Measurements from ENCODE around the gene CDK7.
"Not testable (repeated sequence)": the region's sequence is repeated elsewhere in the genome, so short reads cannot be mapped to it uniquely, and the experiment has no call there.

The CDK7 gene

DNA sequence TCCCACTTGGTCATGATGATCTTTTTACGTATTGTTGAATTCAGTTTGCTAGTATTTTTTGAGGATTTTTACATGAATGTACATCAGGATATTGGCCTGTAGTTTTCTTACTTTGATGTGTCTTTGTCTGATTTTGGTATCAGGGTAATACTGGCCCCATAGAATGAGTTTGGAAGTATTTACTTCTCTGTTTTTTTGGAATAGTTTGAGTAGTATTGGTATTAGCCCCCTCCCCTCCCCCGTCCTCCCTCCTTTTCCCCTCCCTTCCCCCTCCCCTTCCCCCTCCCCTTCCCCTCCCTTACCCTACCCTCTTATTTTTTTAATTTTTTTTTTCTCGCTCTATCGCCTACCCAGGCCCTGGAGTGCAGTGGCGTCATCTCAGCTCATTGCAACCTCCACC, 10.3 kb downstream of the CDK7 start:
- TF ChIP-seq, protein P1, sequence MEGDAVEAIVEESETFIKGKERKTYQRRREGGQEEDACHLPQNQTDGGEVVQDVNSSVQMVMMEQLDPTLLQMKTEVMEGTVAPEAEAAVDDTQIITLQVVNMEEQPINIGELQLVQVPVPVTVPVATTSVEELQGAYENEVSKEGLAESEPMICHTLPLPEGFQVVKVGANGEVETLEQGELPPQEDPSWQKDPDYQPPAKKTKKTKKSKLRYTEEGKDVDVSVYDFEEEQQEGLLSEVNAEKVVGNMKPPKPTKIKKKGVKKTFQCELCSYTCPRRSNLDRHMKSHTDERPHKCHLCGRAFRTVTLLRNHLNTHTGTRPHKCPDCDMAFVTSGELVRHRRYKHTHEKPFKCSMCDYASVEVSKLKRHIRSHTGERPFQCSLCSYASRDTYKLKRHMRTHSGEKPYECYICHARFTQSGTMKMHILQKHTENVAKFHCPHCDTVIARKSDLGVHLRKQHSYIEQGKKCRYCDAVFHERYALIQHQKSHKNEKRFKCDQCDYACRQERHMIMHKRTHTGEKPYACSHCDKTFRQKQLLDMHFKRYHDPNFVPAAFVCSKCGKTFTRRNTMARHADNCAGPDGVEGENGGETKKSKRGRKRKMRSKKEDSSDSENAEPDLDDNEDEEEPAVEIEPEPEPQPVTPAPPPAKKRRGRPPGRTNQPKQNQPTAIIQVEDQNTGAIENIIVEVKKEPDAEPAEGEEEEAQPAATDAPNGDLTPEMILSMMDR (IDR thresholded peaks at IDR 0.05; ENCODE audit: unreplicated experiment in 3 of 3), result no peak
- H3K27ac Mint-ChIP-seq, result no peak overlapping the region
- no peak overlapping the region for H3K4me3 Mint-ChIP-seq
- H3K36me3 Mint-ChIP-seq (ENCODE audit: low read depth), result peaks cover 85% of the 10 kb centered on the region
- no peaks in the 10 kb centered on the region for H3K4me1 Mint-ChIP-seq
- peaks cover 47% of the 10 kb centered on the region for H3K9me3 Mint-ChIP-seq
- no peaks in the 10 kb centered on the region for H3K27me3 Mint-ChIP-seq (ENCODE audit: low read depth)

GRCh38 chr5:69248019-69248418, 13.3 kb downstream of the CDK7 start:
- H3K27me3 Mint-ChIP-seq (ENCODE audit: low read depth), result no peaks in the 10 kb centered on the region
- H3K9me3 Mint-ChIP-seq, result peaks cover 39% of the 10 kb centered on the region
- no peak overlapping the region for H3K4me3 Mint-ChIP-seq
- TF ChIP-seq, protein P1 (IDR thresholded peaks at IDR 0.05; ENCODE audit: unreplicated experiment in 3 of 3), result no peak
- no peaks in the 10 kb centered on the region for H3K4me1 Mint-ChIP-seq
- peaks cover 58% of the 10 kb centered on the region for H3K36me3 Mint-ChIP-seq (ENCODE audit: low read depth)
- no peak overlapping the region for H3K27ac Mint-ChIP-seq

GRCh38 chr5:69250593-69250992, 15.9 kb downstream of the CDK7 start:
- Mint-ChIP-seq H3K36me3 (ENCODE audit: low read depth) (peaks cover 43% of the 10 kb centered on the region), H3K27me3 (ENCODE audit: low read depth) (no peaks in the 10 kb centered on the region), H3K9me3 (peaks cover 28% of the 10 kb centered on the region), H3K27ac (no peak overlapping the region), H3K4me3 (no peak overlapping the region), H3K4me1 (no peaks in the 10 kb centered on the region)
- TF ChIP-seq, protein P1 (IDR thresholded peaks at IDR 0.05; ENCODE audit: unreplicated experiment in 3 of 3), result no peak

GRCh38 chr5:69252437-69252836, 17.8 kb downstream of the CDK7 start:
- Mint-ChIP-seq H3K27ac (no peak overlapping the region), H3K4me1 (no peaks in the 10 kb centered on the region), H3K36me3 (ENCODE audit: low read depth) (peaks cover 31% of the 10 kb centered on the region), H3K9me3 (peaks cover 12% of the 10 kb centered on the region), H3K27me3 (ENCODE audit: low read depth) (no peaks in the 10 kb centered on the region), H3K4me3 (no peak overlapping the region)
- TF ChIP-seq, protein P1 (IDR thresholded peaks at IDR 0.05; ENCODE audit: unreplicated experiment in 3 of 3), result no peak

DNA sequence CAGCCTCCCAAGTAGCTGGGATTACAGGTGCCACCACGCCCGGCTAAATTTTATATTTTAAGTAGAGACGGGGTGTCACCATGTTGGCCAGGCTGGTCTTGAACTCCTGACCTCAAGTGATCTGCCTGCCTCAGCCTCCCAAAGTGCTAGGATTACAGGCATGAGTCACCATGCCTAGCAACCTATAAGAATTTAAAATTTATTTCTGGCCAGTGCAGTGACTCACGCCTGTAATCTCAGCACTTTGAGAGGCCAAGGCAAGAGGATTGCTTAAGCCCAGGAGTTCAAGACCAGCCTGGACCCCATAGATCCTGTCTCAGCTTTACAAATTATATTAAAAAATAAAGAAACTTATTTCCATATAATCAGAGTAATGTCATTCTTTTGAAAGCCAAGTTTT, 21.3 kb downstream of the CDK7 start:
- not testable (repeated sequence) for H3K4me1 Mint-ChIP-seq; H3K27me3 Mint-ChIP-seq (ENCODE audit: low read depth); H3K27ac Mint-ChIP-seq; H3K9me3 Mint-ChIP-seq; H3K4me3 Mint-ChIP-seq
- peaks cover 31% of the 10 kb centered on the region for H3K36me3 Mint-ChIP-seq (ENCODE audit: low read depth)

GRCh38 chr5:69257577-69257976, 22.9 kb downstream of the CDK7 start:
- Mint-ChIP-seq H3K4me1 (no peaks in the 10 kb centered on the region), H3K9me3 (no peaks in the 10 kb centered on the region), H3K27ac (no peak overlapping the region), H3K27me3 (ENCODE audit: low read depth) (no peaks in the 10 kb centered on the region), H3K4me3 (no peak overlapping the region), H3K36me3 (ENCODE audit: low read depth) (peaks cover 45% of the 10 kb centered on the region)
- TF ChIP-seq, protein P1 (IDR thresholded peaks at IDR 0.05; ENCODE audit: unreplicated experiment in 3 of 3), result no peak

All from nephron (organoid).